ENCODE data around the gene JPH3. TPM values are rescaled to one million over a fixed set of nuclear protein-coding genes. Genes with fewer than 3 reads are reported as not detected.

JPH3 gene
- polyA plus RNA-seq, 1 experiment = not detected

DNA sequence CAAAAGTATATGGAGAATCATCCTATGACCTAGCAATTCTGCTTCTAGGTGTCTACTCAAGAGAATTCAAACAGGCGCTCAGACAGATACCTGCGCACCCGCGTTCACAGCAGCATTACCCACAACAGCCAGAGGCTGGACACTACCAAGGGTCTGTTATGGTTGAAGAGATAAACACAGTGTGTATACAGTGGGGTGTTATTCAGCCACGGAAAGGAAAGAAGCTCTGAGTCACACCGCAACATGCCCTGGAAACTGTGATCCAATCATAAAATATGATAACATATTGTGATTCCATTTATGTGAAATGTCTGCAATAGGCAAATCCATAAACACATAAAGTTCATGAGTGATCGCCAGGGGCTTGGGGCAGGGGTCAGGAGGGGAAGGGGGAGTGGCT is 18.0 kb upstream of the JPH3 start:
- H3K36me3 ChIP-seq (ENCODE audit: control insufficient read depth, insufficient read depth, low read length) = no peaks in the 10 kb centered on the region
- peaks cover 7% of the 10 kb centered on the region for H3K27me3 ChIP-seq (ENCODE audit: control insufficient read depth, insufficient read depth, low read length)
- TF ChIP-seq CTCF (IDR thresholded peaks at IDR 0.05; ENCODE audit: insufficient read depth, low read depth, low read length) = no peak
- ChIA-PET POLR2A (no interaction called here), CTCF (interaction anchor here (0.9 to 7.5 kb wide), 3 partner anchors 52 to 185 kb away, joined by 4 to 55 read pairs (median 25); no protein-coding TSS in a partner anchor)
- no peak for DNase-seq (ENCODE audit: low read depth)
- no peak overlapping the region for H3K4me3 ChIP-seq (ENCODE audit: low read depth, low read length)

GRCh38 chr16:87584975-87585374 is 17.3 kb upstream of the JPH3 start:
- DNase-seq (ENCODE audit: low read depth) = no peak
- ChIA-PET POLR2A (no interaction called here), CTCF (interaction anchor here (3.7 to 7.5 kb wide), 3 partner anchors 51 to 184 kb away, joined by 25 to 87 read pairs (median 55); no protein-coding TSS in a partner anchor)
- no peaks in the 10 kb centered on the region for H3K36me3 ChIP-seq (ENCODE audit: control insufficient read depth, insufficient read depth, low read length)
- no peak overlapping the region for H3K4me3 ChIP-seq (ENCODE audit: low read depth, low read length)
- H3K27me3 ChIP-seq (ENCODE audit: control insufficient read depth, insufficient read depth, low read length) = peaks cover 11% of the 10 kb centered on the region
- TF ChIP-seq CTCF (IDR thresholded peaks at IDR 0.05; ENCODE audit: insufficient read depth, low read depth, low read length) = no peak

- ChIA-PET CTCF (interaction anchor here (1.5 to 7.5 kb wide), 4 partner anchors 14 to 183 kb away, joined by 3 to 87 read pairs (median 31); no protein-coding TSS in a partner anchor), POLR2A (no interaction called here)
- no peak for TF ChIP-seq CTCF (IDR thresholded peaks at IDR 0.05; ENCODE audit: insufficient read depth, low read depth, low read length)
- no peaks in the 10 kb centered on the region for H3K36me3 ChIP-seq (ENCODE audit: control insufficient read depth, insufficient read depth, low read length)
- no peak overlapping the region for H3K4me3 ChIP-seq (ENCODE audit: low read depth, low read length)
- DNase-seq (ENCODE audit: low read depth) = no peak
- H3K27me3 ChIP-seq (ENCODE audit: control insufficient read depth, insufficient read depth, low read length) = peaks cover 16% of the 10 kb centered on the region
Observed at GRCh38 chr16:87585442-87586200, 16.7 kb upstream of the JPH3 start.

DNA sequence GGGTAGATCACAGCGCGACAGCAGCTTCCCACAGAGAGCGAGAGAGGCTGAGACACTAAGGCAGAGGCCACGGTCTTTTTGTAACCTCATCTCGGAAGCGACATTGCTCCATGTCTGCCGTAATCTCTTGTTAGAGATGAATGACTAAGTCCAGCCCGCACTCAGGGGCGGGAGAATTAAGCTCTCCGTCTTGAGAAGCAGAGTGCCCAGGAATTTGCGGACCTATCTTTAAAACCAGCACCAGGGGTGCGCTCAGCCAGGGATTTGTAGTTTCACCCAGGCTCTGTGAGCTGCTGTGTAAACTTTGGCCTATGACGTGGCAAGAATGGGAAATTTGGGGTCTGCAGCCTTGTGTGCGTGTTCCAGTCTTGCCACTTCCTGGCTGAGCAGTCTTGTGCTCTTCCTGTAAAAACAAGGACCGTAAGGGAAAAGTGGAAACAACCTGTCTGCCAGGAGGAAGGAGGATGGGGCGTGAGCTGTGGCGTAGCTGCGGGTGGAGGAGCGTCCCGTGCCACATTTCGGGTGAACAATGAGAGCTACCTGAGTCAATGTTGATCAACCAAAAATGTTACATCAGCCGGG is 16.0 kb upstream of the JPH3 start:
- POLR2A ChIA-PET = no interaction called here
- Histone ChIP-seq H3K36me3 (ENCODE audit: control insufficient read depth, insufficient read depth, low read length) (no peaks in the 10 kb centered on the region), H3K27me3 (ENCODE audit: control insufficient read depth, insufficient read depth, low read length) (peaks cover 18% of the 10 kb centered on the region), H3K4me3 (ENCODE audit: low read depth, low read length) (no peak overlapping the region)
- TF ChIP-seq CTCF (IDR thresholded peaks at IDR 0.05; ENCODE audit: insufficient read depth, low read depth, low read length) = no peak
- CTCF ChIA-PET = interaction anchor here (1.5 to 7.5 kb wide), 4 partner anchors 15 to 183 kb away, joined by 3 to 87 read pairs (median 31); no protein-coding TSS in a partner anchor
- DNase-seq (ENCODE audit: low read depth) = no peak

GRCh38 chr16:87587636-87588035 is 14.7 kb upstream of the JPH3 start:
- ChIA-PET POLR2A (no interaction called here), CTCF (interaction anchor here (1.1 to 7.5 kb wide), 6 partner anchors 16 to 181 kb away, joined by 3 to 87 read pairs (median 6); no protein-coding TSS in a partner anchor)
- no peak for DNase-seq (ENCODE audit: low read depth)
- Histone ChIP-seq H3K36me3 (ENCODE audit: control insufficient read depth, insufficient read depth, low read length) (no peaks in the 10 kb centered on the region), H3K27me3 (ENCODE audit: control insufficient read depth, insufficient read depth, low read length) (peaks cover 21% of the 10 kb centered on the region), H3K4me3 (ENCODE audit: low read depth, low read length) (no peak overlapping the region)
- no peak for TF ChIP-seq CTCF (IDR thresholded peaks at IDR 0.05; ENCODE audit: insufficient read depth, low read depth, low read length)

Data from BJ (cell line).